GM13976 (cell line): Measurements from ENCODE around the gene SPECC1.

ENCODE experiments used
- DNase-seq: peaks from one replicate; pipeline ENCODE4 v3.0.0; 2012; ENCODE audit warnings: low spot score
- CTCF ChIP-seq: IDR thresholded peaks from 2 replicates; pipeline ENCODE4 v1.5.1; 2012; ENCODE audit warnings: borderline replicate concordance, mild to moderate bottlenecking; ENCODE audit not compliant: insufficient read depth; ENCODE audit errors: extremely low read depth, missing control alignments, control extremely low read depth
- in situ Hi-C: fragments of 300-500 bp; cut with MboI; formaldehyde crosslinking; loops from one replicate; pipeline ENCODE4 v1.12.0; 2022; ENCODE audit warnings: low sequenced_read_pairs, mixed read lengths, inconsistent platforms; ENCODE audit not compliant: unreplicated experiment

Gene SPECC1

GRCh38 chr17:20046629-20047028, 37.5 kb downstream of the SPECC1 start:
- no peak for DNase-seq
- TF ChIP-seq CTCF = no peak
- in situ Hi-C loops = no loop called here

DNA sequence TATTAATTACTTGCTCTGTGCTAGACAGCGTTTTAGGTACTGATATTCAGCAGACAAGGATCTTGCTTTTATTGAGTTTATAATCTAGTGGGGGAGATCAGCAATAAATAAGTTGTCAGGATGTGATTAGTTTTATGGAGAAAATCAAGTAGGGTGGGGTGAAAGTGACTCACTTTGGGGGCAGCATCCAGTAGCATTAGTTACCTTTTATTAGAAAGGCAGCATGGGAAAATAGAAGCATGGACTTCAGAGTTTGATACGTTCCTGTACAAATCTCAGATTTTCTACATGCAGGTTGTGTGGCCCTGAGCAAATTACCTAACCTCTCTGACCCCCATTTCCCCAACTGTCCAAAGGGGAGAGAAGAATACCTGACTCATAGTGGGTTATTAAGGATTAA, 42.5 kb downstream of the SPECC1 start:
- in situ Hi-C loops = no loop called here
- no peak for DNase-seq
- no peak for TF ChIP-seq CTCF

DNA sequence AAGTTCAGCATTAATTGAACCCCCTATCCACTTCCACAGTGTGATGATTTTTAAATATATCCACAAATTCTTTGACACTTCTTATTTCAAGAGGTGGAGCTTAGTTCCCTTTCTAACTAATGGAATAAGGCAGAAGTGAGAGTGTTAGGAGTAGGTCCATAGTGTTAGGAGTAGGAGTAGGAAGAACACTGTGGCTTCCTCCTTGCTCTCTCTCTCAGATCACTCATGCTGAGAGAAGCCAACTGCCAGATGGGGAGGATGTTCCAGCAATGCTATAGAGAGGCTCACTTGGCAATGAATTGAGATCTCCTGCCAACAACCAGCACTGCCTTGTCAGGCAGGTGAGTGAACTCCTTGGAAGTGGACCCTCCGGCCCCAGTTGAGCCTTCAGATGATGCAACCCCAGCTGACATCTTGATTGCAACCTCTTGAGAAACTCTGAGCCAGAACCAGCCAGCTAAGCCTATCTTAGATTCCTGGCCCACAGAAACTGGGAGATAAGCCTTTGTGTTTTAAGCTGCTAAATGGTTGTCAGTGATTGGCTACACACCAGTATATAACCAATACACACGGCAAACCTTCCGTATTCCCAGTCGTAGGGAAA, 44.3 kb downstream of the SPECC1 start:
- no peak for TF ChIP-seq CTCF
- DNase-seq = no peak
- in situ Hi-C loops = no loop called here

GRCh38 chr17:20059728-20060188, 50.6 kb downstream of the SPECC1 start:
- peak; percentile 41 for DNase-seq
- no peak for TF ChIP-seq CTCF
- in situ Hi-C loops = no loop called here

DNA sequence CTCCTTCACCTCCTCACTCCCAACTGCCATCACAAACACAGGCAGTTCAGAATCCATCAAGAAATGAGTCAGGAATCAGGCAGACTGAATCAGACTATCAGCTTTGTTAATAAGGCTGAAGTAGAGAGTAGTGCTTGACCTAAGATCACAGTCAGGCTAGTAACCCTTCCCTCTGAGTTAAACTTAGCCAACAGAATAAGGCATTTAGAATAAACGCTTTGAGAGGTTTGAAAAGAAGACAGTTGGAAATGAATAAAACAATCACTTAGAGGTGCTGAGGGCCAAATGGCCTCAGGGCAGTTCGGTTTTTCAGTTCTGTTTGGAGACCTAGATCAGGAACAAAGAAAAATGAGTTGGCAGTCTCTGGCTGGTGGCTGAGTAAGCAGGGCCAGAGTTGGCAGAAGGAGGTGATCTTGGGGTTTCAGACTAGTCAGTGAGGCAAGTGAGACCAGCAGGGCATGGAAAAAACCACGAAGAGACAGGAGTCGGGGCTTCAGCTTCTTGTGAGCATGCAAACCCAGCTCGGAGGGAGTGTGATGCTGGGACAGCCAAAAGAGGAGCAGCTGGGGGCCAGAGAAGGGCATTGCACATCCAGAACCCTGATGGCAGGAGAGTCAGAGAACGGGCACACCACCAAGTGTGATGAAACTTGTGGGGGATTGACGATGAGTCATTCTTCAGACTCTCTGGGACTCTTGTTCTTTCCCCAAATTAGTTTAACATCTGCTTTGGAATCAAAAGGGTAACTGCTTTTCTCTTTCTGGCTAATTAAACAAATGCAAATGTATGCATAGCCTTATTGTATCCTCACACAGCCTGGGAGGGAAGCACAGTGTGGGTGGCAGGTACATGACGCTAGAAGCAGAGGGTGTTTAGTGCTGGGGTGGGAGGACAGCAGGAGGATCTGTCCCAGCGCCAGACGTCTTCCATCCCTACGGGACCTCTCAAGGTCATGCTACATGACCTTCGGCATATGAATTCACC, 54.8 kb downstream of the SPECC1 start:
- TF ChIP-seq CTCF = no peak
- in situ Hi-C loops = no loop called here
- DNase-seq = peak; percentile 32

DNA sequence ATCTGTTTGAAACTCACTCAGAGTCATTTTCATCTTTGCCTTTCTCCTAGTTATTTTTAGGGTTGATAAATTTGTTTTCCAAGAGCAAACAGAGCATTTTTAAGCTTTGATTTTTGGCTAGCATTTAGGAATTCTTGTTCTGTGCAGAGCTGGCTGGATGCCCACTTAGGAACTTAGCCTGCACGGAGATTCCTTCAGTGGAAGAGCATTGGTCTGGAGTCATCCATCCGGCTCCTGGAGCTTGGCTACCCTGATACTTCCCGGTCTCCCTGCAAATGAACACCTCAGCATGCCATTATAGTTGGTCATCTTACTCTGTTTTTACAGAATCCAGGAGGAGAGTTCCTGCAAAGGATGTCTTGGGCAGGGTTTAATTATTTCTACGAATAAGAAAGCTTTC, 57.1 kb downstream of the SPECC1 start:
- in situ Hi-C loops = no loop called here
- DNase-seq = no peak
- no peak for TF ChIP-seq CTCF
